ENCODE measurements around the gene AUP1. TPM values are rescaled to one million over a fixed set of nuclear protein-coding genes. Genes with fewer than 3 reads are reported as not detected.

Gene AUP1
- total and polyA plus RNA-seq, 2 of the 4 experiments (the other 2 are of a cell fraction) = 47.5 to 100.0 TPM

- intact Hi-C loops (cut with micrococcal nuclease) = no loop called here
- in situ Hi-C loops (cut with MboI; ENCODE audit: low sequenced_read_pairs) = no loop called here
- no peak within 1 kb of the TSS for H4K8ac ChIP-seq (ENCODE audit: low read depth in 2 of 2, low read length in 2 of 2)
- peak within 1 kb of the TSS; percentile 36; the same call in 1 of the 2 replicates for H2AK5ac ChIP-seq (ENCODE audit: low read depth, low read length)
- H2AK9ac ChIP-seq (replicated peaks; ENCODE audit: low read depth, low read length, poor library complexity) = peak within 1 kb of the TSS; percentile 71
- H4K5ac ChIP-seq (ENCODE audit: low read depth, low read length) = no peak within 1 kb of the TSS
- BruUV-seq (replicated peaks) = no TSS peak
- H3K9me3 ChIP-seq (ENCODE audit: control insufficient read depth, insufficient read depth, low read length) = no peaks in the 10 kb centered on the region
- TF ChIP-seq MAFK (IDR thresholded peaks at IDR 0.05; ENCODE audit: low read depth, low read length) (no peak), FOS (IDR thresholded peaks at IDR 0.05; ENCODE audit: low read depth, low read length) (no peak), CHD1 (IDR thresholded peaks at IDR 0.05; ENCODE audit: low read depth, low read length) (no peak)
- DNase-seq (peak; percentile 41), ATAC-seq (ENCODE audit: low read depth) (no peak)
- ChIA-PET CTCF (no interaction called here), POLR2A (ENCODE audit: unreplicated experiment) (interaction anchor here (0.6 kb wide), 1 partner anchor 523 kb away, joined by 3 read pairs; no protein-coding TSS in a partner anchor)
- H3K9ac ChIP-seq (ENCODE audit: low read depth, low read length) = no peak within 1 kb of the TSS
- peaks cover 27% of the 10 kb centered on the region for H3K36me3 ChIP-seq (ENCODE audit: control insufficient read depth, insufficient read depth, low read length)
- no peak within 1 kb of the TSS for H3K4ac ChIP-seq (ENCODE audit: low read depth, low read length)
- no peak within 1 kb of the TSS for H2AFZ ChIP-seq (replicated peaks; ENCODE audit: low read length, poor library complexity)
- H3K9me1 ChIP-seq (ENCODE audit: insufficient read depth, low read length) = peaks cover 14% of the 10 kb centered on the region
- no peak within 1 kb of the TSS for H3K27ac ChIP-seq (ENCODE audit: insufficient read depth, low read length)
- H3K4me1 ChIP-seq (ENCODE audit: control insufficient read depth, insufficient read depth, low read length) = peaks cover 9% of the 10 kb centered on the region
- H2BK20ac ChIP-seq (ENCODE audit: low read depth, low read length) = no peak within 1 kb of the TSS
- dilution Hi-C loops (cut with HindIII; ENCODE audit: low sequenced_read_pairs, unreplicated experiment) = no loop called here
- peaks cover 15% of the 10 kb centered on the region for H3K27me3 ChIP-seq (ENCODE audit: control insufficient read depth, insufficient read depth, low read length)
- H3K4me2 ChIP-seq (ENCODE audit: low read depth, low read length) = no peak within 1 kb of the TSS
- H3K14ac ChIP-seq (replicated peaks; ENCODE audit: low read depth, low read length) = no peak within 1 kb of the TSS
- 96% methylated on average over 3 of the region's 11 CpGs; no CpG with 5 or more reads in 1 of the 2 experiments for WGBS, 2 experiments (ENCODE audit: extremely low coverage in 2 of 2, insufficient read length in 1 of 2)
- H2BK15ac ChIP-seq (ENCODE audit: low read depth, low read length) = no peak within 1 kb of the TSS
- no peak within 1 kb of the TSS for H3K56ac ChIP-seq (ENCODE audit: extremely low read depth, insufficient read depth, low read length)
- no peak within 1 kb of the TSS for H3K23ac ChIP-seq (ENCODE audit: low read depth, low read length)
- no peak within 1 kb of the TSS for H3K4me3 ChIP-seq (ENCODE audit: insufficient read depth, low read depth, low read length)
- H4K20me1 ChIP-seq (ENCODE audit: insufficient read depth, low read length) = peaks cover 13% of the 10 kb centered on the region
- H3K18ac ChIP-seq (ENCODE audit: low read depth, low read length) = no peak within 1 kb of the TSS
- H2BK5ac ChIP-seq (ENCODE audit: low read depth, low read length, poor library complexity, severe bottlenecking) = no peak within 1 kb of the TSS
- H3K79me1 ChIP-seq (ENCODE audit: low read depth in 1 of 2, low read length in 2 of 2) = peaks cover 22 to 43% of the 10 kb centered on the region in 2 experiments
- H2BK120ac ChIP-seq (ENCODE audit: low read depth, low read length) = no peak within 1 kb of the TSS
- no peak within 1 kb of the TSS for H4K91ac ChIP-seq (ENCODE audit: insufficient read depth, low read depth, low read length)
Measured at GRCh38 chr2:74525717-74526648, 3.5 kb downstream of the AUP1 start, which contains the start of gene DQX1. TSS of gene DQX1 (minus strand) at chr2:74526231. CDS start at chr2:74525729, 502 bp downstream.

All from IMR-90 (cell line).